K562 (cell line): ENCODE measurements around the gene HDAC1. TPM values are rescaled to one million over a fixed set of nuclear protein-coding genes. Genes with fewer than 3 reads are reported as not detected.
A peak's percentile ranks its signal among the peaks of the same experiment; 100 is the strongest.

Source experiments
- CC2D1A ChIP-seq: fragments of 450-650 bp; IDR thresholded peaks from 2 replicates; pipeline ENCODE4 v1.6.1; 2017; ENCODE audit warnings: mild to moderate bottlenecking
- CREB3L1 ChIP-seq: fragments of 450-650 bp; IDR thresholded peaks from 2 replicates; pipeline ENCODE4 v1.6.1; 2014; ENCODE audit warnings: low read depth, mild to moderate bottlenecking, moderate library complexity, borderline replicate concordance
- CTCF ChIP-seq, 3 experiments: IDR thresholded peaks in 2 of 3; conservative IDR thresholded peaks in 1 of 3; 2 replicates each; pipeline ENCODE4 v1.5.1; 2011 to 2012; ENCODE audit warnings: low read length in 3 of 3, mild to moderate bottlenecking in 3 of 3, control low read depth in 2 of 3, improper control_type of control experiment in 1 of 3, inconsistent platforms in 1 of 3, low read depth in 1 of 3, mixed read lengths in 1 of 3, moderate library complexity in 1 of 3; ENCODE audit not compliant: insufficient read depth in 2 of 3
- CXXC5 ChIP-seq: fragments of 250-450 bp; sonication (Bioruptor Pico); IDR thresholded peaks from 2 replicates; pipeline ENCODE4 v1.8.0; 2022; ENCODE audit warnings: inconsistent platforms, mild to moderate bottlenecking, moderate library complexity
- DIDO1 ChIP-seq: fragments of 450-650 bp; IDR thresholded peaks from 2 replicates; pipeline ENCODE4 v1.6.1; 2016; ENCODE audit warnings: low read depth, missing biosample characterization, missing genetic modification characterization
- DMBX1 ChIP-seq: fragments of 250-450 bp; sonication (Bioruptor Pico); IDR thresholded peaks from 2 replicates; pipeline ENCODE4 v1.8.0; 2022; ENCODE audit warnings: inconsistent platforms, mild to moderate bottlenecking, moderate library complexity, borderline replicate concordance
- E2F5 ChIP-seq: sonication (generic); formaldehyde crosslinking; IDR thresholded peaks from 2 replicates; pipeline ENCODE4 v1.8.0; 2022; ENCODE audit warnings: mild to moderate bottlenecking, missing genetic modification reagents
- GABPA ChIP-seq: fragments of 200-800 bp; sonication (Bioruptor generic); conservative IDR thresholded peaks from 2 replicates; pipeline ENCODE4 v1.6.1; 2016; ENCODE audit warnings: low read depth, missing genetic modification characterization, missing compliant biosample characterization
- HDAC6 ChIP-seq: IDR thresholded peaks from 2 replicates; pipeline ENCODE4 v1.6.1; 2012; ENCODE audit warnings: low read depth, mild to moderate bottlenecking, control low read depth, inconsistent platforms, low read length, moderate library complexity
- JUNB ChIP-seq: fragments of 450-650 bp; formaldehyde crosslinking; conservative IDR thresholded peaks from 2 replicates; pipeline ENCODE4 v1.4.0; 2020; ENCODE audit warnings: mild to moderate bottlenecking
- LCOR ChIP-seq: sonication (generic); formaldehyde crosslinking; IDR thresholded peaks from 2 replicates; pipeline ENCODE4 v1.8.0; 2022; ENCODE audit warnings: mild to moderate bottlenecking, missing genetic modification reagents
- NUFIP1 ChIP-seq: fragments of 450-650 bp; IDR thresholded peaks from 2 replicates; pipeline ENCODE4 v1.6.1; 2018; ENCODE audit not compliant: partially characterized antibody
- POLR2AphosphoS5 ChIP-seq: IDR thresholded peaks from 2 replicates; pipeline ENCODE4 v1.6.1; 2011; ENCODE audit warnings: mild to moderate bottlenecking, low read depth, low read length, moderate library complexity; ENCODE audit not compliant: control insufficient read depth, insufficient read depth
- RB1 ChIP-seq: fragments of 450-650 bp; IDR thresholded peaks from 2 replicates; pipeline ENCODE4 v1.6.1; 2017; ENCODE audit warnings: low read depth, mild to moderate bottlenecking
- SAP30 ChIP-seq: fragments of 200-600 bp; sonication (generic); IDR thresholded peaks from 2 replicates; pipeline ENCODE4 v1.6.1; 2012; ENCODE audit warnings: borderline replicate concordance, low read depth, mild to moderate bottlenecking, moderate library complexity, low read length, control low read depth, inconsistent platforms; ENCODE audit not compliant: insufficient read depth, poor library complexity, severe bottlenecking
- SMAD2 ChIP-seq: fragments of 150-350 bp; IDR thresholded peaks from 2 replicates; pipeline ENCODE4 v1.6.1; 2014; ENCODE audit warnings: low read depth, mild to moderate bottlenecking, low read length
- SMAD4 ChIP-seq: fragments of 250-450 bp; sonication (Bioruptor Pico); conservative IDR thresholded peaks from 2 replicates; pipeline ENCODE4 v1.8.0; 2021; ENCODE audit warnings: inconsistent platforms, mild to moderate bottlenecking, moderate library complexity
- XRCC5 ChIP-seq: fragments of 200-400 bp; formaldehyde crosslinking; IDR thresholded peaks from 2 replicates; pipeline ENCODE4 v1.6.1; 2017; ENCODE audit warnings: low read depth, mild to moderate bottlenecking, low read length
- ZBED1 ChIP-seq: IDR thresholded peaks from 2 replicates; pipeline ENCODE4 v1.6.1; 2014
- ZC3H4 ChIP-seq: sonication (generic); formaldehyde crosslinking; IDR thresholded peaks from 2 replicates; pipeline ENCODE4 v1.9.0; 2021; ENCODE audit warnings: missing genetic modification reagents, borderline replicate concordance
- ZFX ChIP-seq: sonication (generic); formaldehyde crosslinking; IDR thresholded peaks from 2 replicates; pipeline ENCODE4 v1.8.0; 2022; ENCODE audit warnings: mild to moderate bottlenecking, missing genetic modification reagents, moderate library complexity
- ZKSCAN8 ChIP-seq: fragments of 200-800 bp; sonication (Bioruptor generic); IDR thresholded peaks from 2 replicates; pipeline ENCODE4 v1.6.1; 2016; ENCODE audit warnings: missing genetic modification characterization, missing compliant biosample characterization
- ZNF133 ChIP-seq: fragments of 250-450 bp; sonication (Bioruptor Pico); IDR thresholded peaks from 2 replicates; pipeline ENCODE4 v1.4.0; 2020; ENCODE audit warnings: mild to moderate bottlenecking
- ZNF316 ChIP-seq: fragments of 450-650 bp; IDR thresholded peaks from 2 replicates; pipeline ENCODE4 v1.6.1; 2016
- ZNF408 ChIP-seq: fragments of 250-450 bp; sonication (Bioruptor Pico); IDR thresholded peaks from 2 replicates; pipeline ENCODE4 v1.4.0; 2020; ENCODE audit warnings: low read depth, mild to moderate bottlenecking, moderate library complexity
- ZNF695 ChIP-seq: fragments of 450-650 bp; formaldehyde crosslinking; IDR thresholded peaks from 2 replicates; pipeline ENCODE4 v1.4.0; 2020; ENCODE audit warnings: mild to moderate bottlenecking, moderate library complexity
- polyA plus RNA-seq, 8 experiments: library from polyadenylated mRNA; depleted of rRNA in 4 of 8; stranded (reverse) in 5 of 8; unstranded in 3 of 8; fragments of >200 nt; fragmentation: Nextera tagmentation in 2 of 8; fragmentation: Illumina TruSeq in 1 of 8; extraction: Ambion mirVana in 2 of 8; extraction: Trizol in 1 of 8; gene quantifications; 2 replicates each; pipeline versions ENCODE4 v1.2.1 to v1.2.3, GENCODE V29; 2011 to 2014; ENCODE audit warnings: inconsistent platforms in 1 of 8, missing spikeins in 1 of 8
- total RNA-seq, 7 experiments: library from RNA; depleted of rRNA in 6 of 7; stranded (reverse); fragments of >200 nt in 6 of 7; fragmentation: Illumina TruSeq in 2 of 7; extraction: Trizol in 2 of 7; gene quantifications; 2 replicates each; pipeline versions ENCODE4 v1.2.1 to v1.2.3, GENCODE V29; 2011 to 2021; ENCODE audit warnings: low replicate concordance in 1 of 7

The HDAC1 gene
- total and polyA plus RNA-seq, 9 of the 15 experiments (the other 6 are each of a cell fraction or from before 2014, with no cell fraction given): 169 to 384 (median 193) TPM

GRCh38 chr1:32335790-32336590, 44.1 kb downstream of the HDAC1 start, which contains the start of gene MARCKSL1 (continued):
- TF ChIP-seq ZNF408 (CRISPR knock-in tag): no peak
- TF ChIP-seq JUNB: no peak
- TF ChIP-seq ZFX (CRISPR knock-in tag): no peak
- no peak for TF ChIP-seq SMAD4
- no peak for TF ChIP-seq GABPA (tag)
- peak; percentile 19 for TF ChIP-seq SAP30
- no peak for TF ChIP-seq ZNF316
- no peak for TF ChIP-seq ZKSCAN8 (CRISPR knock-in tag)
- TF ChIP-seq DIDO1 (tag): no peak
- TF ChIP-seq ZBED1: peak; percentile 73; the same call in 1 of the 2 replicates
- no peak for TF ChIP-seq ZNF133 (CRISPR knock-in tag)
- TF ChIP-seq CC2D1A: no peak
- no peak for TF ChIP-seq ZC3H4 (CRISPR knock-in tag)
- no peak for TF ChIP-seq SMAD2
- no peak for TF ChIP-seq CREB3L1
- peak; percentile 98 for TF ChIP-seq POLR2AphosphoS5
- TF ChIP-seq HDAC6: no peak
- peak; percentile 82 for TF ChIP-seq LCOR
- TF ChIP-seq CXXC5: 0 out of 2 replicates have a peak, but pooled peaks have one; percentile 49
- no peak for TF ChIP-seq DMBX1 (CRISPR knock-in tag)
- no peak for TF ChIP-seq E2F5 (CRISPR knock-in tag)
- peak; percentile 91 for TF ChIP-seq RB1
- TF ChIP-seq ZNF695: no peak
- TF ChIP-seq NUFIP1: no peak
- no peak for TF ChIP-seq XRCC5
- no peak for TF ChIP-seq CTCF (IDR thresholded peaks at IDR 0.05 in 2 of 3, conservative IDR thresholded peaks at IDR 0.05 in 1 of 3; ENCODE audit: insufficient read depth in 2 of 3, low read depth in 1 of 3, low read length in 3 of 3)
